ENCODE data around the gene KCNK10. TPM values are rescaled to one million over a fixed set of nuclear protein-coding genes. Genes with fewer than 3 reads are reported as not detected.

KCNK10 gene
- total and polyA plus RNA-seq, 10 of the 15 experiments (the other 5 are each of a cell fraction or from before 2014, with no cell fraction given), result 0.01 to 0.06 (median 0.02) TPM; not detected in 7

DNA sequence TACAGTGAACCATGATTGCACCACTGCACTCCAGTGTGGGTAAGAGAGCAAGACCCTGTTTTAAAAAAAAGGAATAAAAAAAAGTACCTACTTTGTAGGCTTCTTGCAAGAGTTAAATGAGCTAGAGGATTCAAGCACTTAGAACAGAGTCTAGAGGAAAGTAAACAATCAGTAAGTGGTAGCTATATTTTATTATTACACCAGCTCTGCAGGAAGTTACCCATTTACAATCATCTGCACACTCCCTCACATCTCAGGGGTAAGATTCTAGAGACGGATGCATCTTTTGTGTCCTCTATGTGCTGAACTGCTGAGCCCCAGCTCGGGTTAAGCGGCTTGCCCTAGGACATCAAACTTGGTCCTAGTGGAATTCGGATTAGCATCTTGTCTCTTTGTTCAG is 67.3 kb downstream of the KCNK10 start (continued):
- TF ChIP-seq KDM1A (IDR thresholded peaks at IDR 0.05; ENCODE audit: borderline replicate concordance), result no peak
- no peak for TF ChIP-seq RUNX3 (IDR thresholded peaks at IDR 0.05; ENCODE audit: low read length)
- TF ChIP-seq, protein P1, sequence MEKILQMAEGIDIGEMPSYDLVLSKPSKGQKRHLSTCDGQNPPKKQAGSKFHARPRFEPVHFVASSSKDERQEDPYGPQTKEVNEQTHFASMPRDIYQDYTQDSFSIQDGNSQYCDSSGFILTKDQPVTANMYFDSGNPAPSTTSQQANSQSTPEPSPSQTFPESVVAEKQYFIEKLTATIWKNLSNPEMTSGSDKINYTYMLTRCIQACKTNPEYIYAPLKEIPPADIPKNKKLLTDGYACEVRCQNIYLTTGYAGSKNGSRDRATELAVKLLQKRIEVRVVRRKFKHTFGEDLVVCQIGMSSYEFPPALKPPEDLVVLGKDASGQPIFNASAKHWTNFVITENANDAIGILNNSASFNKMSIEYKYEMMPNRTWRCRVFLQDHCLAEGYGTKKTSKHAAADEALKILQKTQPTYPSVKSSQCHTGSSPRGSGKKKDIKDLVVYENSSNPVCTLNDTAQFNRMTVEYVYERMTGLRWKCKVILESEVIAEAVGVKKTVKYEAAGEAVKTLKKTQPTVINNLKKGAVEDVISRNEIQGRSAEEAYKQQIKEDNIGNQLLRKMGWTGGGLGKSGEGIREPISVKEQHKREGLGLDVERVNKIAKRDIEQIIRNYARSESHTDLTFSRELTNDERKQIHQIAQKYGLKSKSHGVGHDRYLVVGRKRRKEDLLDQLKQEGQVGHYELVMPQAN (conservative IDR thresholded peaks at IDR 0.05), result no peak
- no peak for TF ChIP-seq CBX3 (IDR thresholded peaks at IDR 0.05; ENCODE audit: borderline replicate concordance, low read depth)

- no TSS peak for BruUV-seq (replicated peaks)
- no peak for TF ChIP-seq TCF12 (IDR thresholded peaks at IDR 0.05; ENCODE audit: low read depth, low read length)
- no peak for TF ChIP-seq ASH2L (IDR thresholded peaks at IDR 0.05; ENCODE audit: borderline replicate concordance, low read depth)
- TF ChIP-seq ZNF207 (IDR thresholded peaks at IDR 0.05; ENCODE audit: borderline replicate concordance), result no peak
- no peak for TF ChIP-seq TAF1 (IDR thresholded peaks at IDR 0.05; ENCODE audit: borderline replicate concordance, low read depth, low read length)
- no peak for TF ChIP-seq PAX8 (IDR thresholded peaks at IDR 0.05)
- TF ChIP-seq SRF (IDR thresholded peaks at IDR 0.05; ENCODE audit: low read depth in 2 of 2, low read length in 2 of 2), result no peak
- no peak for TF ChIP-seq YY1 (IDR thresholded peaks at IDR 0.05; ENCODE audit: low read depth, low read length)
- TF ChIP-seq STAT1 (conservative IDR thresholded peaks at IDR 0.05), result no peak
- TF ChIP-seq CHD2 (IDR thresholded peaks at IDR 0.05; ENCODE audit: borderline replicate concordance, low read depth, low read length), result no peak
- no peak for TF ChIP-seq NFYB (IDR thresholded peaks at IDR 0.05; ENCODE audit: insufficient read depth, low read depth, low read length)
- H3K4me1 ChIP-seq (ENCODE audit: control insufficient read depth, insufficient read depth, low read length), result no peaks in the 10 kb centered on the region
- H4K20me1 ChIP-seq (ENCODE audit: control insufficient read depth, insufficient read depth), result no peaks in the 10 kb centered on the region
- H3K79me2 ChIP-seq (ENCODE audit: control insufficient read depth, insufficient read depth, low read length), result no peaks in the 10 kb centered on the region
- H3K27ac ChIP-seq (ENCODE audit: control insufficient read depth, insufficient read depth), result no peak overlapping the region
- no peak overlapping the region for H3K4me3 ChIP-seq
- SMC1A ChIA-PET (ENCODE audit: uncharacterized antibody, unreplicated experiment), result no interaction called here
- WGBS (ENCODE audit: insufficient coverage, insufficient replicate concordance, low lambda C conversion rate, missing lambda C conversion rate), result no CpG with 5 or more reads among the region's 1 CpG
- ATAC-seq, result no peak
- no peaks in the 10 kb centered on the region; a peak in 1 of 4 replicates for H3K27me3 ChIP-seq (replicated peaks in 1 of 2; ENCODE audit: control insufficient read depth in 2 of 2, insufficient read depth in 2 of 2, low read length in 1 of 2)
- no peak overlapping the region for H2AFZ ChIP-seq (ENCODE audit: control insufficient read depth, low read depth, low read length)
- no peaks in the 10 kb centered on the region for H3K36me3 ChIP-seq (ENCODE audit: control insufficient read depth in 2 of 2, insufficient read depth in 2 of 2, low read length in 1 of 2)
- no peak for FAIRE-seq
- no peak overlapping the region for H3K4me2 ChIP-seq (ENCODE audit: control insufficient read depth, insufficient read depth)
- POLR2A ChIA-PET, result no interaction called here
- H3K9me3 ChIP-seq (replicated peaks; ENCODE audit: control insufficient read depth, insufficient read depth, low read length), result no peaks in the 10 kb centered on the region
- CTCF ChIA-PET, result no interaction called here
- no peak overlapping the region for H3K9ac ChIP-seq (ENCODE audit: control insufficient read depth, insufficient read depth, low read length)
- RAD21 ChIA-PET (ENCODE audit: unreplicated experiment), result no interaction called here
- intact Hi-C loops (cut with micrococcal nuclease; ENCODE audit: unreplicated experiment) (no loop called here), in situ Hi-C loops (cut with MboI) (no loop called here)
- no peak for DNase-seq (ENCODE audit: low read depth, low spot score)
Observed at GRCh38 chr14:88255196-88255595, 67.9 kb downstream of the KCNK10 start.
